Uterus (tissue), 4 donors: Measurements from ENCODE around the gene CCT3. TPM values are rescaled to one million over a fixed set of nuclear protein-coding genes. Genes with fewer than 3 reads are reported as not detected.

Source experiments
- DNase-seq, 2 donors: peaks; one replicate each; pipeline ENCODE4 v3.0.0-alpha.2; 2019 to 2020
- H3K27ac ChIP-seq, 2 donors: fragments of 200-600 bp; sonication (generic); 1 replicate in 1 of 2; 2 replicates in 1 of 2; pipeline ENCODE4 v1.5.1; 2016 to 2018
- H3K27me3 ChIP-seq, 2 donors: fragments of 200-600 bp; sonication (generic); one replicate each; pipeline ENCODE4 v1.5.1; 2018 to 2019; ENCODE audit warnings: control low read depth in 1 of 2
- H3K36me3 ChIP-seq, 2 donors: fragments of 200-600 bp; sonication (generic); one replicate each; pipeline ENCODE4 v1.5.1; 2019; ENCODE audit warnings: control low read depth in 1 of 2
- H3K4me1 ChIP-seq, 2 donors: fragments of 200-600 bp; sonication (generic); one replicate each; pipeline ENCODE4 v1.5.1; 2018 to 2019; ENCODE audit warnings: control low read depth in 1 of 2
- H3K4me3 ChIP-seq, 2 donors: fragments of 200-600 bp; sonication (generic); 1 replicate in 1 of 2; 2 replicates in 1 of 2; pipeline ENCODE4 v1.5.1; 2018 to 2019; ENCODE audit warnings: mild to moderate bottlenecking in 1 of 2
- H3K9me3 ChIP-seq, 2 donors: fragments of 200-600 bp; sonication (generic); one replicate each; pipeline ENCODE4 v1.5.1; 2019; ENCODE audit warnings: control low read depth in 1 of 2
- POLR2A ChIP-seq, 2 donors: fragments of 450-650 bp; IDR thresholded peaks; one replicate each; pipeline ENCODE4 v1.6.1; 2016; ENCODE audit warnings: antibody characterized with exemption in 2 of 2, mild to moderate bottlenecking in 1 of 2, moderate library complexity in 1 of 2
- intact Hi-C: fragments of 100-400 bp; cut with DNase I; formaldehyde crosslinking; loops from one replicate; pipeline ENCODE4 v1.15.1; 2023; ENCODE audit warnings: low total_unique reads
- total RNA-seq, 4 donors: library from RNA; depleted of rRNA in 3 of 4; stranded (reverse); fragments of >200 nt in 3 of 4; gene quantifications; one replicate each; pipeline versions ENCODE4 v1.1.0 to v1.2.4, GENCODE V29; 2014 to 2023
- TF ChIP-seq, protein P1 (sequence below), 4 experiments: fragments of 200-600 bp in 2 of 4; fragments of 450-650 bp in 2 of 4; sonication (generic) in 2 of 4; IDR thresholded peaks; one replicate each; pipeline ENCODE4 v1.5.1; 2016 to 2019; ENCODE audit warnings: antibody characterized with exemption in 4 of 4, mild to moderate bottlenecking in 2 of 4, moderate library complexity in 1 of 4
- donor health status: DM: yes; HTN: yes; CAD: no.

The CCT3 gene
- total RNA-seq, 4 donors from 2014 or later: 114 to 267 (median 192) TPM

DNA sequence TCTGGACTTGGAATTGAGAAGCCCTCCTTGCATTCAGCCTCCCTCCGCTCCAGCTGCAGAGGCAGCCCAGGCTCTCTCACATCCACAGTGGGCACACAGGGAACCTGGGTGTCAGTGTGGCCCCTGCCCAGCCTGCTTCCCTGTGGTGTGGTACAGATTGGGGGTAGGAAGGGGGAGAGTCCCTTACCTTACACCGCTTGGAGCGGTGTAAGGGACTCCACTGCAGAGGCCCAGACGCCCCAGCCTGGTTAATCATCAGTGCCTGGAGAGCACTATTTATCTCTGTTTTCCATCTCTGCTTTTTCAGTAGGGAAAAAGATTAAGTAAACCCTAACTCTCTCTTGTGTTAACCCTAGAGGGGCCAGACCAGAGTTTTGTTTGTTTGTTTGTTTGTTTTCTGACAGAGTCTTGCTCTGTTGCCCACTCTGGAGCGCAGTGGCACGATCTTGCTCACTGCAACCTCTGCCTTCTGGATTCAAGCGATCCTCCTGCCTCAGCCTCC lies 30.1 kb upstream of the CCT3 start:
- no peaks in the 10 kb centered on the region for H3K9me3 ChIP-seq
- H3K27ac ChIP-seq: no peak overlapping the region
- no peak for DNase-seq
- H3K36me3 ChIP-seq: no peaks in the 10 kb centered on the region
- TF ChIP-seq, protein P1, sequence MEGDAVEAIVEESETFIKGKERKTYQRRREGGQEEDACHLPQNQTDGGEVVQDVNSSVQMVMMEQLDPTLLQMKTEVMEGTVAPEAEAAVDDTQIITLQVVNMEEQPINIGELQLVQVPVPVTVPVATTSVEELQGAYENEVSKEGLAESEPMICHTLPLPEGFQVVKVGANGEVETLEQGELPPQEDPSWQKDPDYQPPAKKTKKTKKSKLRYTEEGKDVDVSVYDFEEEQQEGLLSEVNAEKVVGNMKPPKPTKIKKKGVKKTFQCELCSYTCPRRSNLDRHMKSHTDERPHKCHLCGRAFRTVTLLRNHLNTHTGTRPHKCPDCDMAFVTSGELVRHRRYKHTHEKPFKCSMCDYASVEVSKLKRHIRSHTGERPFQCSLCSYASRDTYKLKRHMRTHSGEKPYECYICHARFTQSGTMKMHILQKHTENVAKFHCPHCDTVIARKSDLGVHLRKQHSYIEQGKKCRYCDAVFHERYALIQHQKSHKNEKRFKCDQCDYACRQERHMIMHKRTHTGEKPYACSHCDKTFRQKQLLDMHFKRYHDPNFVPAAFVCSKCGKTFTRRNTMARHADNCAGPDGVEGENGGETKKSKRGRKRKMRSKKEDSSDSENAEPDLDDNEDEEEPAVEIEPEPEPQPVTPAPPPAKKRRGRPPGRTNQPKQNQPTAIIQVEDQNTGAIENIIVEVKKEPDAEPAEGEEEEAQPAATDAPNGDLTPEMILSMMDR (IDR thresholded peaks at IDR 0.05): no peak
- no peak for TF ChIP-seq POLR2A (IDR thresholded peaks at IDR 0.05)
- no peak overlapping the region for H3K4me3 ChIP-seq
- intact Hi-C loops: no loop called here
- H3K4me1 ChIP-seq: no peaks in the 10 kb centered on the region
- peaks cover 0 to 8% of the 10 kb centered on the region in 2 donors for H3K27me3 ChIP-seq

DNA sequence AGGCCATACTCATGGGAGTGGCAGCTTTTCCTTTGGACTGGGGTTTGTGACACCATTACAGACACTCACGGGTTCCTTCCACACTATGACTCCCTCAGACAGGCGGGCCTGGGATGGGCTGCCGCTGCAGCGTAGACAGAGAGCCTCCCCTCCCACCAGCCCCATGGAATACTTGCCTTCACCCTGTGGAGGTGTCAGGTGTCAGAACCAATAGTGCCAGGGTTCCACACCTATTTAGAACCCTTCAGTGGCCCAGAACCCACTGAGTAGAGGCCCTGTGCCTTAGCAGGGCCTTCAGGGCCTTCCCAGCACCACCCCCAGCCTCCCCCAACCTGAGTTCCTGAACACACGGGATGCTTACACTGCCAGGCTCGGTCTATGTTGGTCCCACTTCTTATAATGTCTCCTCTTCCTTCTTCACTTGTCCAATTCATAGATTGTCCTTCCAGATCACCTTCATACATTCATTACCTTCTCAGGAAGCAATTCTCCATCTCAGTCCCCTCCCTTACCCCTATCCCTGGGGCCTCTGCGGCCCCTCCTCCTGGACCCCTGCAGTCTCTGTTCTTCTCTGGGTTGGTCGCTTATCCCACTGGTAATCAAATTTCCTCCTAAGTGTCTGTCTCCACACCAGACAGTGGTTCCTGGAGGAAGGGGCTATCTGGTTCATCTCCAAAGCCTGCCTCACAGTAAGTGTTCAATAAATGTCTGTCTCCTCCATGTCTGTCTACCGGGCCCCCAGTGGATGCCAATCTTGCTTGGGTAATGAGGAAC lies 29.5 kb upstream of the CCT3 start:
- Histone ChIP-seq H3K4me3 (no peak overlapping the region), H3K27me3 (peaks cover 0 to 8% of the 10 kb centered on the region in 2 donors), H3K27ac (no peak overlapping the region), H3K4me1 (no peaks in the 10 kb centered on the region), H3K36me3 (no peaks in the 10 kb centered on the region), H3K9me3 (no peaks in the 10 kb centered on the region)
- no peak for DNase-seq
- TF ChIP-seq, protein P1 (IDR thresholded peaks at IDR 0.05): no peak
- TF ChIP-seq POLR2A (IDR thresholded peaks at IDR 0.05): no peak
- intact Hi-C loops: no loop called here

DNA sequence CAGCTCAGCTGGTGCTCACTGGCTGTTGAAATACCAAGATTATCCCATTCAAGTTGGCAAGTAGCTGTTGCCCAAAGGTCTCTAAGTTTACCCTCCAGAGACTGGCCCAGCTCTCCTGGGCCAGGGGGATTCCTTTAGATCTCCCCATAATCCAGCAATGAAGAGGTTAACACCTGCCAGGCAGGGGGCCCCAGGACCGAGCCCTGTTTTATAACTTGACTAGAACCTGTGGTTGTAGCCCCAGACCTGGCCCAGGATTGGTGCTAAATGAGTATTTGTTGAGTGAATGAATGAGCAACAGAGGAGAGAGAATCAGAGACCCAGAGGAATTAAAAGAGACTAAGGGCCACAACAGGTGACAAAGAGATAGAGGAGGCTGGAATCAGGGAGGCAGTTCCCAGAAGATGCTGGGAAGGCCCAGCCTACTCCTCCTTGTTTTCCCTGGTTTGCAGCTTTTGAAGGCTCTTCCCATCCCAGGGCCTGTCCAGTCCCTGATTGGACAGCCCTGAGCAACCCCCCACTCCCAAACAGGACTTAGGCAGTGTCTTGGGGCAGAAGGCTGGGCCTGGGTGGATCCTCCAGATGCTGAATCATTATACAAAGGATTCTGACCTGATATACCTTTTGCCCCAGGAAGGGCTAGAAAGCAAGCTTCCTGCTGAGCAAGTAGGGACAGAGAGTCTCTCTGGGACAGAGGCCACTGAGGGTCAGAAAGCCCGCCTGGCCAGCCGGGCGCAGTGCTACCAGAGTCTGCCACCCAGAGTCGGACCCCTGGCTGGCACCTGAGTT lies 28.5 kb upstream of the CCT3 start:
- Histone ChIP-seq H3K27me3 (peaks cover 0 to 8% of the 10 kb centered on the region in 2 donors), H3K27ac (no peak overlapping the region), H3K4me3 (no peak overlapping the region), H3K4me1 (no peaks in the 10 kb centered on the region), H3K36me3 (no peaks in the 10 kb centered on the region), H3K9me3 (no peaks in the 10 kb centered on the region)
- TF ChIP-seq, protein P1 (IDR thresholded peaks at IDR 0.05): no peak
- no peak for TF ChIP-seq POLR2A (IDR thresholded peaks at IDR 0.05)
- intact Hi-C loops: no loop called here
- DNase-seq: no peak

DNA sequence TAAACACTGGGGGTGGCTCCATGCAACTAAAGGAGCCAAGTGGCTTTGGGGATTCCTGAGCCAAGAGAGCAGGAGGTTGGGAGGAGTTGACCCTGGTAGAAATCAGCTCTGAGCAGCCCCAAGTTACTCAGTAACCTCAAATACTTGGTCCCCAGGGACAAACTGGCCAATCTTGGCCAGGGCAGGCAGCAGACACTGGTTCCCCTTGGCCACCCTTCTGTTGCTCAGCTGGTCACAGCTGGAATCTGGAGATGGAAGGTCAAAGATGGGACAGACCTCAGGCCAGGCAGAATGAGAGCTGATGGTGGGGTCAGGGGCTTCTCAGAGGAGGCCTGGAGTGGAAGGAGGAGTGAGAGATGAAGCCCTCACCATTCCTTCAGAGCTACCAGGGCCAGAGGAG lies 27.7 kb upstream of the CCT3 start:
- Histone ChIP-seq H3K27me3 (peaks cover 0 to 8% of the 10 kb centered on the region in 2 donors), H3K4me3 (no peak overlapping the region), H3K4me1 (no peaks in the 10 kb centered on the region), H3K9me3 (no peaks in the 10 kb centered on the region), H3K27ac (no peak overlapping the region), H3K36me3 (no peaks in the 10 kb centered on the region)
- no peak for TF ChIP-seq POLR2A (IDR thresholded peaks at IDR 0.05)
- TF ChIP-seq, protein P1 (IDR thresholded peaks at IDR 0.05): no peak
- intact Hi-C loops: no loop called here
- no peak for DNase-seq

DNA sequence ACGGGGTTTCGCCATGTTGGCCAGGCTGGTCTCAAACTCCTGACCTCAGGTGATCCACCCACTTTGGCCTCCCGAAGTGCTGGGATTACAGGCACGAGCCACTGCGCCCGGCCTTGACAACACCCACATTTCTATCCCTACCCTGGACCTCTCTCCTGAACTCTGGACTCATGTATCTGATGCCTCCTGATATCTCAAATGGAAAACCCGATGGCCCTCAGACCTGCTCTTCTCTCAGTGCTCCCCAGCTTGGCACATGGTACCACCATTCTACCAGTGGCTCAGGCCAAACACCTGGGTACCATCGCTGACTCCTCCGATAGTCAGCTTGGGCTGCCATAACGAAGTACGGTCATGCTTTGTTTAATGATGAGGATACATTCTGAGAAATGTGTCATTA lies 22.4 kb upstream of the CCT3 start:
- Histone ChIP-seq H3K4me3 (no peak overlapping the region), H3K4me1 (no peaks in the 10 kb centered on the region), H3K27me3 (peaks cover 5 to 13% of the 10 kb centered on the region in 2 donors), H3K9me3 (no peaks in the 10 kb centered on the region), H3K36me3 (no peaks in the 10 kb centered on the region), H3K27ac (no peak overlapping the region)
- DNase-seq: no peak
- intact Hi-C loops: no loop called here
- TF ChIP-seq, protein P1 (IDR thresholded peaks at IDR 0.05): no peak
- TF ChIP-seq POLR2A (IDR thresholded peaks at IDR 0.05): no peak
